ENCODE results near the gene EVC2. TPM values are rescaled to one million over a fixed set of nuclear protein-coding genes. Genes with fewer than 3 reads are reported as not detected.

Gene EVC2
- total and polyA plus RNA-seq, 2 of the 13 experiments (the other 11 are each of a cell fraction or from before 2014, with no cell fraction given), result not detected

DNA sequence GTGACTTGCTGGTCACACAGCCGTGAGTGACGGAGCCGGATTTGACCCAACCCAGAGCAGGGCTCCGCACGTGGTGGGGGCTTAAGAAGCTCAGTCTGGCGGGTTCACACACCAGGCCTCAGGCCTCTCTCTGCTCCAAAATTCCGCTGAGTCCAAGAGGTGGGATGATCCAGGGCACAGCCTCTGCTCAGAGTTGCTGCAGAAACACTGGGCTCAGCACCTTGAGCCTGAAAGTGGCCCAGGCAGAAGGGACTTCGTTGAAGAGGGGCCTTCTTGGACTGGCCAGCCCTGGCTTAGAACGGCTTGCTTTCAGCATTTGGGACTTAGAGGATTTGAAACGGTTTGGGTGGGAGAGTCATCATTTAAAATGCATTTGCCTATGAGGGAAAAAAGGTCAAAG lies 23.8 kb upstream of the EVC2 start (continued):
- TF ChIP-seq, protein P1, sequence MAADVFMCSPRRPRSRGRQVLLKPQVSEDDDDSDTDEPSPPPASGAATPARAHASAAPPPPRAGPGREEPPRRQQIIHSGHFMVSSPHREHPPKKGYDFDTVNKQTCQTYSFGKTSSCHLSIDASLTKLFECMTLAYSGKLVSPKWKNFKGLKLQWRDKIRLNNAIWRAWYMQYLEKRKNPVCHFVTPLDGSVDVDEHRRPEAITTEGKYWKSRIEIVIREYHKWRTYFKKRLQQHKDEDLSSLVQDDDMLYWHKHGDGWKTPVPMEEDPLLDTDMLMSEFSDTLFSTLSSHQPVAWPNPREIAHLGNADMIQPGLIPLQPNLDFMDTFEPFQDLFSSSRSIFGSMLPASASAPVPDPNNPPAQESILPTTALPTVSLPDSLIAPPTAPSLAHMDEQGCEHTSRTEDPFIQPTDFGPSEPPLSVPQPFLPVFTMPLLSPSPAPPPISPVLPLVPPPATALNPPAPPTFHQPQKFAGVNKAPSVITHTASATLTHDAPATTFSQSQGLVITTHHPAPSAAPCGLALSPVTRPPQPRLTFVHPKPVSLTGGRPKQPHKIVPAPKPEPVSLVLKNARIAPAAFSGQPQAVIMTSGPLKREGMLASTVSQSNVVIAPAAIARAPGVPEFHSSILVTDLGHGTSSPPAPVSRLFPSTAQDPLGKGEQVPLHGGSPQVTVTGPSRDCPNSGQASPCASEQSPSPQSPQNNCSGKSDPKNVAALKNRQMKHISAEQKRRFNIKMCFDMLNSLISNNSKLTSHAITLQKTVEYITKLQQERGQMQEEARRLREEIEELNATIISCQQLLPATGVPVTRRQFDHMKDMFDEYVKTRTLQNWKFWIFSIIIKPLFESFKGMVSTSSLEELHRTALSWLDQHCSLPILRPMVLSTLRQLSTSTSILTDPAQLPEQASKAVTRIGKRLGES (CRISPR knock-in tag; IDR thresholded peaks at IDR 0.05; ENCODE audit: borderline replicate concordance), result no peak
- TF ChIP-seq POLR2AphosphoS2 (IDR thresholded peaks at IDR 0.05; ENCODE audit: low read depth, low read length), result no peak
- TF ChIP-seq DNMT1 (CRISPR knock-in tag; IDR thresholded peaks at IDR 0.05), result no peak
- TF ChIP-seq NFYC (CRISPR knock-in tag; IDR thresholded peaks at IDR 0.05), result no peak
- no peak for TF ChIP-seq CENPT (CRISPR knock-in tag; IDR thresholded peaks at IDR 0.05; ENCODE audit: low read depth)

DNA sequence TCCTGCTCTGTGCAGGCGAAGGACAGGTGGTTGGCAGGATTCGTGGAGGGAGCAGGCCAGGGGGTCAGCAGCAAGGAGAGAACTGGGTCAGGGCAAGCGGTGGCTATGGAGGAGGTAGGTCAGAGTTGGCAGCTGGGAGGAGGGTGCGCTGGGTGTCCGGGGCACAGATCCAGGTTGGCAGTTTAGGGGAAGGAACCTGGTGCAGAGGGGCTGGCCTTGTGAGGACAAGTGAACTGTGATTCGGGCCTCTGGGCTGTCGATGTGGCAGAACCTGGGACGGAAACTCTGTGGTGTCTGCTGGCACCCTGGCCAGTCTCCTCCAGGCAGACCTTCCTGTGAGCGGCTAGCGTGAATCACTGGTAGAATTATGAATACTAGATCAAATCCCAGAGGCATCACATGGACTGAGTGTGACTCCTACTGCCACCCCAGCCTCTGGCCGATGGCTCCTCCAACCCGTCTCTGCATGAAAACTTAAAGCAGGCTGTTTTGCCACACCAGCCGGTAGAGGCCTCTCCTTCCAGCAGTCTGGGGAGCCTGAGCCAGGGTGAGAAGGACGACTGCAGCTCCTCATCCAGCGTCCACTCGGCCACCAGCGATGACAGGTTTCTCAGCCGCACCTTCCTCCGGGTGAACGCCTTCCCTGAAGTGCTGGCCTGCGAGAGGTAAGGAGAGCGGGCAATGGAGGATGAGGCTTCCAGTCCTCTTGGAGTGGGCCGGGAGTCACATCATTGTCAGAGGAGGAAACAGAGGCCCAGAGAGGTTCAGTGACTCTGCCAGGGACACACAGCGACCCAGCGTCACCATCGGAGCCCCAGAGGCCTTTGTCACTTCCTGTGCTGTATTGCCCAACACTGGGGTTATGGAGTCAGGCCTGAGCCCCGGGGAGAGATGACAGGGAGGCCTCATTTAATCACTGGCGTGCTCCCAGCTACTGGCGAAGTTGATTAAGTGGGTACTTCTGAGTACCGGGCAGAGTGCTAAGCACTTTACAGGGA lies 22.9 kb upstream of the EVC2 start:
- no peak overlapping the region for H2AFZ ChIP-seq (ENCODE audit: low read length)
- ChIA-PET CTCF (ENCODE audit: low intra/inter-chr PET ratio, low total read pairs) (no interaction called here), POLR2A (no interaction called here)
- no peak for FAIRE-seq
- H3K27me3 ChIP-seq (ENCODE audit: control insufficient read depth in 1 of 2, insufficient read depth in 2 of 2, low read length in 2 of 2), result no peaks in the 10 kb centered on the region
- H3K4me2 ChIP-seq (ENCODE audit: low read depth, low read length), result no peak overlapping the region
- ATAC-seq, result no peak
- 94% methylated on average over 20 of the region's 30 CpGs for WGBS (ENCODE audit: low lambda C conversion rate)
- in situ Hi-C loops (cut with HindIII; ENCODE audit: extremely low pct_ligation_motif_present, low pct_unique_long_range_greater_than_20kb) (no loop called here), intact Hi-C loops (cut with micrococcal nuclease; ENCODE audit: unreplicated experiment) (no loop called here)
- H3K9me3 ChIP-seq (ENCODE audit: low read length), result no peaks in the 10 kb centered on the region
- peaks cover 14 to 64% of the 10 kb centered on the region in 2 experiments; a peak in 4 of 5 replicates for H3K36me3 ChIP-seq (replicated peaks in 1 of 2; ENCODE audit: control insufficient read depth in 1 of 2, insufficient read depth in 2 of 2, low read length in 2 of 2)
- H3K27ac ChIP-seq (ENCODE audit: extremely low read length, insufficient read depth, low read length), result no peak overlapping the region
- TF ChIP-seq, protein P2, sequence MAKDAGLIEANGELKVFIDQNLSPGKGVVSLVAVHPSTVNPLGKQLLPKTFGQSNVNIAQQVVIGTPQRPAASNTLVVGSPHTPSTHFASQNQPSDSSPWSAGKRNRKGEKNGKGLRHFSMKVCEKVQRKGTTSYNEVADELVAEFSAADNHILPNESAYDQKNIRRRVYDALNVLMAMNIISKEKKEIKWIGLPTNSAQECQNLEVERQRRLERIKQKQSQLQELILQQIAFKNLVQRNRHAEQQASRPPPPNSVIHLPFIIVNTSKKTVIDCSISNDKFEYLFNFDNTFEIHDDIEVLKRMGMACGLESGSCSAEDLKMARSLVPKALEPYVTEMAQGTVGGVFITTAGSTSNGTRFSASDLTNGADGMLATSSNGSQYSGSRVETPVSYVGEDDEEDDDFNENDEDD (CRISPR knock-in tag; IDR thresholded peaks at IDR 0.05; ENCODE audit: borderline replicate concordance), result no peak
- no peak for TF ChIP-seq ZNF460 (CRISPR knock-in tag; IDR thresholded peaks at IDR 0.05; ENCODE audit: borderline replicate concordance)
- TF ChIP-seq ZBTB3 (CRISPR knock-in tag; IDR thresholded peaks at IDR 0.05; ENCODE audit: borderline replicate concordance, low read depth), result no peak
- peak; percentile 95 for TF ChIP-seq ZNF768 (CRISPR knock-in tag; IDR thresholded peaks at IDR 0.05)
- TF ChIP-seq, protein P3, sequence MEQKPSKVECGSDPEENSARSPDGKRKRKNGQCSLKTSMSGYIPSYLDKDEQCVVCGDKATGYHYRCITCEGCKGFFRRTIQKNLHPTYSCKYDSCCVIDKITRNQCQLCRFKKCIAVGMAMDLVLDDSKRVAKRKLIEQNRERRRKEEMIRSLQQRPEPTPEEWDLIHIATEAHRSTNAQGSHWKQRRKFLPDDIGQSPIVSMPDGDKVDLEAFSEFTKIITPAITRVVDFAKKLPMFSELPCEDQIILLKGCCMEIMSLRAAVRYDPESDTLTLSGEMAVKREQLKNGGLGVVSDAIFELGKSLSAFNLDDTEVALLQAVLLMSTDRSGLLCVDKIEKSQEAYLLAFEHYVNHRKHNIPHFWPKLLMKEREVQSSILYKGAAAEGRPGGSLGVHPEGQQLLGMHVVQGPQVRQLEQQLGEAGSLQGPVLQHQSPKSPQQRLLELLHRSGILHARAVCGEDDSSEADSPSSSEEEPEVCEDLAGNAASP (CRISPR knock-in tag; IDR thresholded peaks at IDR 0.05; ENCODE audit: borderline replicate concordance), result no peak
- TF ChIP-seq NFKBIZ (CRISPR knock-in tag; IDR thresholded peaks at IDR 0.05), result no peak
- no peak overlapping the region for H3K9ac ChIP-seq (ENCODE audit: insufficient read depth, low read depth, low read length)
- no peaks in the 10 kb centered on the region for H3K4me1 ChIP-seq (ENCODE audit: insufficient read depth, low read length)
- no TSS peak for BruUV-seq (replicated peaks)
- H4K20me1 ChIP-seq (ENCODE audit: insufficient read depth, low read length), result no peaks in the 10 kb centered on the region
- no peaks in the 10 kb centered on the region for H3K79me2 ChIP-seq (ENCODE audit: insufficient read depth, low read length)
- DNase-seq (ENCODE audit: low spot score), result no peak
- H3K4me3 ChIP-seq (replicated peaks in 1 of 3; ENCODE audit: insufficient read depth in 1 of 3, low read depth in 2 of 3, low read length in 3 of 3), result no peak overlapping the region
